Gastroesophageal sphincter (tissue), 4 donors: ENCODE measurements around the gene ATP9A. TPM values are rescaled to one million over a fixed set of nuclear protein-coding genes. Genes with fewer than 3 reads are reported as not detected.
"Not testable (repeated sequence)": the region's sequence is repeated elsewhere in the genome, so short reads cannot be mapped to it uniquely, and the experiment has no call there.

Source experiments
- ATAC-seq: fragments of 150-250 bp; one replicate; pipeline ENCODE4 v1.9.1; 2016; ENCODE audit warnings: mild to moderate bottlenecking, moderate library complexity
- H3K27ac ChIP-seq, 4 donors: fragments of 200-600 bp; sonication (generic) in 3 of 4; 1 replicate in 3 of 4; 2 replicates in 1 of 4; pipeline ENCODE4 v1.5.1; 2016 to 2019
- H3K27me3 ChIP-seq: fragments of 200-600 bp; sonication (generic); one replicate; pipeline ENCODE4 v1.5.1; 2019
- H3K36me3 ChIP-seq, 2 donors: fragments of 200-600 bp; sonication (generic); one replicate each; pipeline ENCODE4 v1.5.1; 2019; ENCODE audit warnings: control low read depth in 1 of 2
- H3K4me1 ChIP-seq, 3 donors: fragments of 200-600 bp; sonication (generic); 1 replicate in 2 of 3; 2 replicates in 1 of 3; pipeline ENCODE4 v1.5.1; 2016 to 2019; ENCODE audit warnings: control low read depth in 2 of 3
- H3K4me3 ChIP-seq, 2 donors: fragments of 200-600 bp; sonication (generic); one replicate each; pipeline ENCODE4 v1.5.1; 2019; ENCODE audit warnings: mild to moderate bottlenecking in 1 of 2, moderate library complexity in 1 of 2
- H3K9me3 ChIP-seq, 3 donors: fragments of 200-600 bp; sonication (generic); one replicate each; pipeline ENCODE4 v1.5.1; 2017 to 2019; ENCODE audit warnings: control low read depth in 2 of 3
- CTCF ChIP-seq, 4 experiments: fragments of 200-600 bp in 2 of 4; fragments of 450-650 bp in 2 of 4; sonication (generic) in 1 of 4; IDR thresholded peaks; one replicate each; pipeline ENCODE4 v1.5.1; 2017 to 2019; ENCODE audit warnings: antibody characterized with exemption in 4 of 4, mild to moderate bottlenecking in 2 of 4, moderate library complexity in 2 of 4
- EP300 ChIP-seq: sonication (generic); formaldehyde crosslinking; IDR thresholded peaks from one replicate; pipeline ENCODE4 v1.6.1; 2017; ENCODE audit warnings: antibody characterized with exemption, mild to moderate bottlenecking
- POLR2A ChIP-seq, 2 donors: fragments of 450-650 bp; IDR thresholded peaks; one replicate each; pipeline ENCODE4 v1.6.1; 2017; ENCODE audit warnings: antibody characterized with exemption in 2 of 2, mild to moderate bottlenecking in 2 of 2, moderate library complexity in 1 of 2
- POLR2AphosphoS5 ChIP-seq: sonication (generic); formaldehyde crosslinking; IDR thresholded peaks from one replicate; pipeline ENCODE4 v1.6.1; 2017; ENCODE audit warnings: antibody characterized with exemption
- WGBS, 2 donors: methylation state at CpG; one replicate each; pipeline ENCODE4 v1.1.5; 2018; ENCODE audit warnings: low coverage in 1 of 2; 5-methylcytosine and 5-hydroxymethylcytosine counted together
- total RNA-seq, 4 donors: library from RNA; depleted of rRNA; stranded (reverse); fragments of >200 nt; gene quantifications; one replicate each; pipeline ENCODE4 v1.1.0, GENCODE V29; 2016

The ATP9A gene
- total RNA-seq, 4 donors from 2014 or later, result 49.3 to 80.2 (median 57.7) TPM

GRCh38 chr20:51660672-51661608 lies 107.2 kb downstream of the ATP9A start:
- Histone ChIP-seq H3K4me3 (no peak overlapping the region), H3K4me1 (peaks cover 0 to 6% (median 0%) of the 10 kb centered on the region in 3 donors), H3K27ac (peak overlapping the region in 2 of 4 donors; percentile 24 to 37), H3K9me3 (no peaks in the 10 kb centered on the region), H3K27me3 (no peaks in the 10 kb centered on the region), H3K36me3 (peaks cover 0 to 42% of the 10 kb centered on the region in 2 donors)
- TF ChIP-seq EP300 (no peak), POLR2AphosphoS5 (peak; percentile 26)
- peak; percentile 28 for ATAC-seq
- 53 to 70% methylated on average over 5 to 6 of the region's 7 CpGs for WGBS, 2 donors

- 63 to 92% methylated on average over 8 of the region's 8 CpGs for WGBS, 2 donors
- TF ChIP-seq CTCF (IDR thresholded peaks at IDR 0.05), result no peak
- TF ChIP-seq POLR2A (IDR thresholded peaks at IDR 0.05), result no peak
- TF ChIP-seq POLR2AphosphoS5, result no peak
- no peak for TF ChIP-seq EP300
- H3K36me3 ChIP-seq, result peaks cover 0 to 48% of the 10 kb centered on the region in 2 donors
Observed at GRCh38 chr20:51659491-51660050, 108.6 kb downstream of the ATP9A start.

GRCh38 chr20:51656726-51657260 lies 111.4 kb downstream of the ATP9A start:
- no peak for ATAC-seq
- Histone ChIP-seq H3K27ac (no peak overlapping the region), H3K4me1 (peaks cover 0 to 17% (median 0%) of the 10 kb centered on the region in 3 donors), H3K9me3 (no peaks in the 10 kb centered on the region), H3K4me3 (no peak overlapping the region), H3K27me3 (no peaks in the 10 kb centered on the region), H3K36me3 (peaks cover 0 to 50% of the 10 kb centered on the region in 2 donors)
- TF ChIP-seq POLR2AphosphoS5, result no peak
- TF ChIP-seq POLR2A (IDR thresholded peaks at IDR 0.05), result no peak
- TF ChIP-seq CTCF (IDR thresholded peaks at IDR 0.05), result no peak
- no peak for TF ChIP-seq EP300
- WGBS, 2 donors, result 79 to 92% methylated on average over 3 to 9 of the region's 21 CpGs

More at GRCh38 chr20:51659491-51660050, 108.6 kb downstream of the ATP9A start:
- no peak for ATAC-seq
- no peak overlapping the region for H3K4me3 ChIP-seq
- H3K27ac ChIP-seq, result no peak overlapping the region
- H3K4me1 ChIP-seq, result peaks cover 0 to 6% (median 0%) of the 10 kb centered on the region in 3 donors
- H3K9me3 ChIP-seq, result no peaks in the 10 kb centered on the region
- H3K27me3 ChIP-seq, result no peaks in the 10 kb centered on the region

GRCh38 chr20:51656089-51656488 lies 112.1 kb downstream of the ATP9A start:
- peaks cover 0 to 53% of the 10 kb centered on the region in 2 donors for H3K36me3 ChIP-seq
- not testable (repeated sequence) for H3K27ac ChIP-seq, ATAC-seq, H3K27me3 ChIP-seq, H3K4me3 ChIP-seq, H3K9me3 ChIP-seq
- H3K4me1 ChIP-seq, result peaks cover 0 to 18% (median 0%) of the 10 kb centered on the region in 3 donors
- WGBS, 2 donors, result 92% methylated on average over 5 of the region's 5 CpGs; no CpG with 5 or more reads in 1 of the 2 donors

- H3K4me3 ChIP-seq, result no peak overlapping the region
- TF ChIP-seq POLR2A (IDR thresholded peaks at IDR 0.05), result no peak
- TF ChIP-seq POLR2AphosphoS5, result no peak
- no peak for TF ChIP-seq CTCF (IDR thresholded peaks at IDR 0.05)
- no peak for TF ChIP-seq EP300
- WGBS, 2 donors, result 79 to 80% methylated on average over 3 to 5 of the region's 5 CpGs
- no peak overlapping the region for H3K27ac ChIP-seq
- H3K4me1 ChIP-seq, result peaks cover 0 to 13% (median 0%) of the 10 kb centered on the region in 3 donors
- no peak for ATAC-seq
- peaks cover 0 to 59% of the 10 kb centered on the region in 2 donors for H3K36me3 ChIP-seq
- H3K27me3 ChIP-seq, result no peaks in the 10 kb centered on the region
- no peaks in the 10 kb centered on the region for H3K9me3 ChIP-seq
Observed at GRCh38 chr20:51654495-51654894, 113.7 kb downstream of the ATP9A start.
